HEK293 (cell line): ENCODE data around the gene FRYL.

Experiments
- CTCF ChIP-seq: fragments of 450-650 bp; formaldehyde crosslinking; IDR thresholded peaks from 2 replicates; pipeline ENCODE4 v1.5.1; 2016; ENCODE audit warnings: missing biosample characterization, missing genetic modification characterization
- SP2 ChIP-seq: fragments of 450-650 bp; formaldehyde crosslinking; IDR thresholded peaks from 2 replicates; pipeline ENCODE4 v1.5.1; 2016; ENCODE audit warnings: missing biosample characterization, missing genetic modification characterization
- TCF7L2 ChIP-seq: IDR thresholded peaks from 2 replicates; pipeline ENCODE4 v1.6.1; 2011; ENCODE audit warnings: low read depth, mild to moderate bottlenecking, inconsistent platforms, low read length, moderate library complexity, borderline replicate concordance
- ZFP37 ChIP-seq: fragments of 450-650 bp; formaldehyde crosslinking; IDR thresholded peaks from 2 replicates; pipeline ENCODE4 v1.5.1; 2016; ENCODE audit warnings: missing biosample characterization, missing genetic modification characterization
- ZIC2 ChIP-seq: fragments of 450-650 bp; formaldehyde crosslinking; IDR thresholded peaks from 2 replicates; pipeline ENCODE4 v1.5.1; 2016; ENCODE audit warnings: missing biosample characterization, missing genetic modification characterization
- ZNF561 ChIP-seq: fragments of 450-650 bp; IDR thresholded peaks from 2 replicates; pipeline ENCODE4 v1.5.1; 2018; ENCODE audit warnings: missing biosample characterization, missing genetic modification characterization, borderline replicate concordance
- ZSCAN18 ChIP-seq: fragments of 450-650 bp; formaldehyde crosslinking; IDR thresholded peaks from 2 replicates; pipeline ENCODE4 v1.5.1; 2016; ENCODE audit warnings: missing biosample characterization, missing genetic modification characterization
- ZSCAN30 ChIP-seq: fragments of 450-650 bp; IDR thresholded peaks from 2 replicates; pipeline ENCODE4 v1.5.1; 2018; ENCODE audit warnings: missing biosample characterization, mild to moderate bottlenecking, missing genetic modification characterization, moderate library complexity

GRCh38 chr4:48804584-48805301 is 24.7 kb upstream of the FRYL start:
- TF ChIP-seq CTCF (tag by site-specific recombination) (no peak), ZNF561 (tag by site-specific recombination) (no peak), TCF7L2 (no peak), SP2 (tag by site-specific recombination) (no peak), ZFP37 (tag by site-specific recombination) (no peak), ZSCAN18 (tag by site-specific recombination) (no peak), ZSCAN30 (no peak), ZIC2 (tag by site-specific recombination) (no peak)
